ENCODE measurements around the gene DUOX2. TPM values are rescaled to one million over a fixed set of nuclear protein-coding genes. Genes with fewer than 3 reads are reported as not detected.
"Not testable (repeated sequence)": the region's sequence is repeated elsewhere in the genome, so short reads cannot be mapped to it uniquely, and the experiment has no call there.

The DUOX2 gene
- total RNA-seq, 1 donor from 2014 or later = 0.19 TPM

GRCh38 chr15:45083223-45083622, 30.7 kb downstream of the DUOX2 start:
- intact Hi-C loops (cut with DNase I) = no loop called here
- DNase-seq (ENCODE audit: low spot score) = no peak

DNA sequence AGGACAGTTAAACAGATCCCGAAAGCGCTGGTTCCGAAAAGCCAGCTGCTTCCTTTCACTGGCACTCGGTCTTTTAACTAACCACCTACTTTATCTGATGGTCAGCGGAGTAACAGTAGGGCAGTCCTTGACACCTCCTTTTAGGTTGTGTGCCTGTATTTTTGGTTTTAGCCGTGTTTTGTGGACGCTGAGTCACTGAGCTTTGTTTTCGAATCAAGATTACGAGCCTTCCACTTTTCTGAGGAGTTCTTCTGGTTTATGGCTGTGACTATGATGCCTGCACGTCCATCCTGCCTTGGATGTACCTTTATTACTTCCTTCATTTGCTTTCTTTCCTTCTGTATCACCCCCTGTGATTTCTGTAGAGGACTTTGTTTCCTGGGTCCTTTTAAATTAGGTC, 31.6 kb downstream of the DUOX2 start:
- DNase-seq (ENCODE audit: low spot score); intact Hi-C loops (cut with DNase I): not testable (repeated sequence)

GRCh38 chr15:45080593-45080992, 33.4 kb downstream of the DUOX2 start:
- peak; percentile 33 for DNase-seq (ENCODE audit: low spot score)
- intact Hi-C loops (cut with DNase I) = not testable (repeated sequence)

GRCh38 chr15:45079628-45080246, 34.2 kb downstream of the DUOX2 start:
- not testable (repeated sequence) for DNase-seq (ENCODE audit: low spot score)

GRCh38 chr15:45079201-45079600, 34.8 kb downstream of the DUOX2 start:
- DNase-seq (ENCODE audit: low spot score); intact Hi-C loops (cut with DNase I): not testable (repeated sequence)

More at GRCh38 chr15:45079628-45080246, 34.2 kb downstream of the DUOX2 start:
- intact Hi-C loops (cut with DNase I) = not testable (repeated sequence)

GRCh38 chr15:45077391-45077790, 36.6 kb downstream of the DUOX2 start:
- DNase-seq (ENCODE audit: low spot score); intact Hi-C loops (cut with DNase I): not testable (repeated sequence)

DNA sequence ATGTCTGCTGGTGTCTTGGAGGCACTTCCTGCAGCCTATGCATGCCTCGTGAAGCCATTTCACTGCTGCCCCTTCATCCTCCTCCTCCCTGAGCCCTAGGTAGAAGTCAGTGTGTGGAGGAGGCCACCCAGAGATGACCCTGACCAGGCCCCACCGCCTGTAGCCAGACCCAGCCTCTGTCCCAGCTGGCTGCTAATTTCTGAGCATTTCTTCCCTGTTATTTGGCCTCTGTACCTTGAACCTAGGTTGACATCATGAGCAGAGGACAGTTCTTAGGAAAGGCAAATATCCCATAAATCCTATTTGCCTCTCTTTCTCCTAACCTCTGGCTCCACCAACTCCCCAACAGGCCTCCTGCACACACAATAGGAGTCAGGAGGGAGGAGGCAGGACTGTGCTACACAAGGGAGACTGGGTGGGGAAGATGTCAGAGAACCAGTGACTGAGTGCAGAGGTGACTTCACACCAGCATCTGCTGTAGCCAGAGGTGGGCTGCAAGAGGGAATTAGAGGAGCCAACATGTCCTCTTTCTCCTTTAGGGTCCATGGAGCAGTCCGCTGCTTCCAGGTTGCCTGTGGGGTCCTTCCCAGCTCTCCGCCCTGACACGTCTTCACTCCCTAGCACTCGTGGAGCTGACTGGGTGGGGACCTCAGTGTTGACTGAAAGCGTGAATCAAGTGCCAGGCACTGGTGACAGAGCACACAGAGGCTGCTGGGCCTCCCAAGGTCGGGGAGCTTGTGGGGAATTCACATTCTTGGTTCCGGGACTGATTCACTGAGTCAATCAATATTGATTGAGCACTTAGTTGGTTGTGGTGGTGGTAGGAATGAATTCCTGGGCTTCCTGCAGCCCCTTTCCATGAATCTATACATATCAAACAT, 38.3 kb downstream of the DUOX2 start:
- DNase-seq (ENCODE audit: low spot score); intact Hi-C loops (cut with DNase I): not testable (repeated sequence)

GRCh38 chr15:45073602-45074001, 40.4 kb downstream of the DUOX2 start:
- intact Hi-C loops (cut with DNase I); DNase-seq (ENCODE audit: low spot score): not testable (repeated sequence)

GRCh38 chr15:45069942-45070360, 44.0 kb downstream of the DUOX2 start:
- DNase-seq (ENCODE audit: low spot score); intact Hi-C loops (cut with DNase I): not testable (repeated sequence)

GRCh38 chr15:45064386-45064785, 49.6 kb downstream of the DUOX2 start:
- DNase-seq (ENCODE audit: low spot score) = no peak
- intact Hi-C loops (cut with DNase I) = no loop called here

DNA sequence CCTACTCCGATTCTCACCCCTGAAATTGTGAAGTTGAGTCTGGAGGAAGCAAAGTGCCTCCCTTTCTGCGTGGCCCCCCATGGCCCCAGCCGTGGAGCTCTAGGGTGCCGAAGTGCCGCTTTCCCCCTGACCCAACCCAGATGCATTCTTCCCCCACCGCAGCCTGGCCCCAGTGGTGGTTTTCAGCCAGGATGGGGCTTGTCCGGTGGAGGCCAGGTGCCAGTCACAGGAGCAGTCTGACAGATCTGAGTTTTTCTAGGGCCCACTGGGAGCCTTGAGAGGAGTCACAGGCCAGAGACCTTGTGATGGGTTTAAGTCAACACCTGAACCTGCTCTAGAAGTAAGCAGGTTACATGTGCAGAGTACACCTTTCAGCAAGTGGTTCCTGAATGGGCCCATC, 51.7 kb downstream of the DUOX2 start:
- DNase-seq (ENCODE audit: low spot score); intact Hi-C loops (cut with DNase I): not testable (repeated sequence)

GRCh38 chr15:45058690-45059675, 55.0 kb downstream of the DUOX2 start:
- intact Hi-C loops (cut with DNase I); DNase-seq (ENCODE audit: low spot score): not testable (repeated sequence)

DNA sequence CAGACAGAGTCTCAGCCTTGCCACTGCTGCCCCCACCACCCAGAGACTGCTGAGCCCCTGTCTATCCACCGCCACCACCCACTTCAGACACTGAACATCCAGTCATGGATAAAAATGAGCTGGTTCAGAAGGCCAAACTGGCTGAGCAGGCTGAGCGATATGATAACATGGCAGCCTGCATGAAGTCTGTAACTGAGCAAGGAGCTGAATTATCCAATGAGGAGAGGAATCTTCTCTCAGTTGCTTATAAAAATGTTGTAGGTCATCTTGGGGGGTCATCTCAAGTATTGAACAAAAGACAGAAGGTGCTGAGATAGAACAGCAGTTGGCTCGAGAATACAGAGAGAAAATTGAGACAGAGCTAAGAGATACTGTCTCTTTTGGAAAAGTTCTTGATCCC, 61.3 kb downstream of the DUOX2 start:
- intact Hi-C loops (cut with DNase I); DNase-seq (ENCODE audit: low spot score): not testable (repeated sequence)

DNA sequence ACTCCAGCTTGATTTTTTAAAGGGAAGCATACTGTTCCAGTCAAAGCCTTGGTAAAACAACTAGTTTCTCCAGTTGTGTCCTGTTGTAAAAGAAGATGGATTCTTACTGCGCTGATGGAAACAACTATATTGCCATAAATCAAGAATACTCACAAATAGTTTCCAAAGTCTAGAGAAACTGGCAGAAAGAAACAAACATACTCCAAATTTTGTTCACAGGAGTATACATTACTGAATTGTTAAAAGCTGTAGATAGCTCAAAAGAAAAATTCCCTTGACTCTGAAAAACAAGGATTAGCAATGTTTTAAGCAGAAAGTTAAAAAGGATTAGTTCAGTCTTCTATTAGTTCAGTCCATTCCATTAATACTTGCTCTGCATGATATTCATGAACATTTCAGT, 63.4 kb downstream of the DUOX2 start:
- DNase-seq (ENCODE audit: low spot score) = no peak
- intact Hi-C loops (cut with DNase I) = no loop called here

GRCh38 chr15:45048794-45049631, 65.0 kb downstream of the DUOX2 start:
- intact Hi-C loops (cut with DNase I) = no loop called here
- DNase-seq (ENCODE audit: low spot score) = peak; percentile 80

GRCh38 chr15:45048449-45048793, 65.6 kb downstream of the DUOX2 start:
- DNase-seq (ENCODE audit: low spot score); intact Hi-C loops (cut with DNase I): not testable (repeated sequence)

DNA sequence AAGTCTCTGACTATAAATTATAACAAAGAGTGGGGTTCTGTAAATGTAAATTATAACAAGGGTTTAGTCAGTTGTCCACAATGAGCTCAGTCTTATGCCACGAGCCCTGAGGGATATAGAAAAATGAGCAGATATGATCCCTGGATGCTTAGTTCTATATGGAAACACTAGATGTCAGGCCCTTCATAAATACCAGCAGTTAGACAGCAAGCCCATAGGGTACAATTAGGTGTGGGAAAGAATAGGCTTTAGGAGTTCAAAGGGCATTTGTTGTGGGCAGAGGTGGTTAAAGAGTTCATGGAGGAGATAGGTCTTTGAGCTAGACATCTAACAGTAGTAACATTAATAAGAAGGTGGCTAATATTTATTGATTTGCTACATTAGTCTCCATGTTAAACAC, 69.7 kb downstream of the DUOX2 start:
- intact Hi-C loops (cut with DNase I); DNase-seq (ENCODE audit: low spot score): not testable (repeated sequence)

DNA sequence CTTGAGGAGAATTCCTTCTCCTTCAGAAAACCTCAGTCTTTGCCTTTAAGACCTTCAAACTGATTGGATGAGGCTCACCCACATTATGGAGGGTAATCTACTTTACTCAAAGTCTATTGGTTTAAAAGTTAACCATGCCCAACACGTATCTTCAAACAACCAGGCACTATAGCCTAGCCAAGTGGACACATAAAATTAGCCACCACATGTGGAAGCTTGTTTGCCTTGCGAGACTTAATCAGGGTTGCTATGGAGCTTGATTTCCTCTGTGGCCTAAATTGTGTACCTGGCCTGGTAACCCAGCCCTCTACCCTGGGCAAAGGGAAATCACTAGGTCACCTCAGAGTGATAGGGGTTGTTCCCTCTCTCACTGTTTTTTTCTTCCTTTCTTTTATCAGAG, 71.1 kb downstream of the DUOX2 start:
- intact Hi-C loops (cut with DNase I); DNase-seq (ENCODE audit: low spot score): not testable (repeated sequence)

Measured in cardiac septum (tissue), 1 donor.